Fibroblast of upper back skin (primary cell): Measurements from ENCODE around the gene PRMT7.
A peak's percentile ranks its signal among the peaks of the same experiment; 100 is the strongest.

Source experiments
- DNase-seq: peaks from one replicate; pipeline ENCODE4 v3.0.0-alpha.2; 2013

Gene PRMT7

GRCh38 chr16:68400083-68400923 is 89.5 kb downstream of the PRMT7 start:
- no peak for DNase-seq

- DNase-seq: no peak
Measured at GRCh38 chr16:68400924-68401460, 90.2 kb downstream of the PRMT7 start.

GRCh38 chr16:68401871-68402747 is 91.3 kb downstream of the PRMT7 start:
- peak; percentile 80 for DNase-seq

- DNase-seq: peak; percentile 36
Measured at GRCh38 chr16:68402748-68403040, 91.9 kb downstream of the PRMT7 start.

- no peak for DNase-seq
Measured at GRCh38 chr16:68403177-68403576, 92.4 kb downstream of the PRMT7 start.

- DNase-seq: no peak
Measured at GRCh38 chr16:68403704-68404103, 92.9 kb downstream of the PRMT7 start.

- no peak for DNase-seq
Measured at GRCh38 chr16:68404736-68405345, 94.0 kb downstream of the PRMT7 start.

- peak; percentile 60 for DNase-seq
Measured at GRCh38 chr16:68406458-68407152, 95.8 kb downstream of the PRMT7 start.
